SIG-M5 treated with dmso at 0.1 percent for 504 hours (cell line): ENCODE measurements around the gene RCAN1.
A peak's percentile ranks its signal among the peaks of the same experiment; 100 is the strongest.
"Not testable (repeated sequence)": the region's sequence is repeated elsewhere in the genome, so short reads cannot be mapped to it uniquely, and the experiment has no call there.

Experiments used
- DNase-seq: peaks from one replicate; lab custom pipeline; 2025; ENCODE audit not compliant: unreplicated experiment; lab: John Stamatoyannopoulos, UW

The RCAN1 gene

DNA sequence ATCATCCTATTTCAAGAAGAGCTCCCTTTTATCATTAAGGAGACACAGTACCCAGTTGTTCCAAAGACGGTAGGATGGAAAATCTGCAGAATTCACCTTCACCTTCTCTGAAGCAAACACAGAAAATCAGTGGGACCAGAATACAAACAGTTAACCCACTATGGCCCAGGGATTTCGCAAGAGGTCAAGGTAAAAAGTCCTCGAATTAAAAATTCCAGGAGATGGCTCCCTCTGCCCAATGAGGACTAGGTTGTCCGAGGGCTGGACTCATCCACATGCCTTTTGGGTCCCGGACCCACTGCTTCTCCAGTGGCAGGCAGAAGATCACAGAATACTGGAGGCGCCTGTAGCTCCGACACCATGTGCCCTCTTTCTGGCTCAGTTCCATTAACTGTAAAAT, 42.9 kb downstream of the RCAN1 start:
- DNase-seq, result no peak

DNA sequence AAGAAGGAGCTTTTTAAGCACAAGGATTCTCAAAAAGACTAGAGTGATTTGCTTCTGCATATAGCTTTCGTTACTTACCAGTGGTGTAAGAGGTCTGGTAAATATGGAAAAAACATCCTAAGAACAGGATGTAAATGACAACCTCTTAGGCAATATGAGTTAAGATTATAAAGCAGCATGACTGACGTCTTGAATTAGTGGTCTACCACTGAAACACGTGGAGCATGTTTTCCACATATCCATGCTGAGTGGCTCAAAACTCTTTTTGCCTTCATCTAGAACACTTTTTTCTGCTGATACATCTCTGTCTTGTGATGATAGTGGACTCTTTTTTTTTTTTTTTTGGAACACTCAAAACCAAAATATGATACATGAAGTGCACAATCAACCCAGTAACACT, 44.6 kb downstream of the RCAN1 start:
- DNase-seq, result peak; percentile 54

- DNase-seq, result no peak
These were observed 45.4 kb downstream of the RCAN1 start for GRCh38 chr21:34569381-34569979.

- DNase-seq, result not testable (repeated sequence)
These were observed 46.1 kb downstream of the RCAN1 start for GRCh38 chr21:34568801-34569200.

DNA sequence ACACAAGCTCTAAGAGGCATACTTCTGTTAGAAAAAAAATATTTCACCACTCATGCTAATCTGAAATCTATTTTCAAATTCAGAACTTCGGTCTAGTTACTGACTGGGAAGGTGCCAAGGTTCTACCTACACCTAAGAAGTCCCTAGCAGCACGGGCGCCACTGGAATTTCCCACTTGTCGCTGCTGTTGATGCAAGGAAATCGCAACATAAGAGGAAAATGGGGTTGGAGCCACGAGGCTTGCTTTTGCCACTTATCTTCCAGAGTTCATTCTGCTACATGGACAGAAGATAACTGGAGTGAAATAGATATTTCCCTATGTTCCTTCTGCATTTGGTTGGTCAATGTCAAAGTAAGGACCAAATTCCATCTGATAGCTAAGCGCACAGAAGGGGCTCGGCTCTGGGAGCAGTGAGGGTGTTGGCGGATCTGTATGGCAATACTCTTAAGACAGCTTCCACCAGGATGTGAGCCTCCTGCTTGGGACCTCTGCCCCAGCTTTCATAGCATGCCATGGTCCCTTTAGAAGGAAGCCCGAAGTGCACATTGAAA, 47.2 kb downstream of the RCAN1 start:
- no peak for DNase-seq

DNA sequence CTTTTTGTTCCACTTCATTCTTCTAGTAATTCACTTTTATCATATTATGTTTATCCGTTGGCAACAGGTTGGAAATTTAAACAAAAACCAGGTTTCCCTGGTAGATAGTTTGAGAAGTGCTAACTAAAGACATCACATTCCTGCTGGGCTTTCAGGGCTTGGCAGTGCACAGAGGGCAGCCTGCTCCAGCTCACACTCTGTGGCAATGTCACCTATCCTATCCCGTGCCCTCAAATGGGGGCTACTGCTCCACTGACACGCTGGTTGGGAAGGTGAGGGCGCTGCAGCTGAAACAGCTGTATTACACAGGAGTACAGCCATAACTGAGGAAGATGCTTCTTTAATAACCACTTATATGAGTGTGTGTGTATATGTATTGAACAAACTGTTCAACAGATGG, 49.7 kb downstream of the RCAN1 start:
- no peak for DNase-seq

DNA sequence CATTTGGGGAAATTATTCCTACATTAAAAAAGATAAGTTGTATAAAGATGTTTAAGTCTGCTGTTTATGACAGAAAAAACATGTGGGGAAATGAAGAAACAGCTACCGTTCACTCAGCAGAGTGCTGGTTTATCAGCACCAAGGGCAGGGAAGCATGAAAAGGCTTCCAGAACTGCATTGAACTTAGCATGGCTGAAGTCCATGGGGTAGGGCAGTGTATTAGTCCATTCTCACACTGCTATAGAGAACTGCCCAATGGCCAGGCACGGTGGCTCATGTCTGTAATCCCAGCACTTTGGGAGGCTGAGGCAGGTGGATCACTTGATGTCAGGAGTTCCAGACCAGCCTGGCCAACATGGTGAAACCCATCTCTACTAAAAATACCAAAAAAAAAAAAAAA, 51.5 kb downstream of the RCAN1 start:
- DNase-seq, result not testable (repeated sequence)

DNA sequence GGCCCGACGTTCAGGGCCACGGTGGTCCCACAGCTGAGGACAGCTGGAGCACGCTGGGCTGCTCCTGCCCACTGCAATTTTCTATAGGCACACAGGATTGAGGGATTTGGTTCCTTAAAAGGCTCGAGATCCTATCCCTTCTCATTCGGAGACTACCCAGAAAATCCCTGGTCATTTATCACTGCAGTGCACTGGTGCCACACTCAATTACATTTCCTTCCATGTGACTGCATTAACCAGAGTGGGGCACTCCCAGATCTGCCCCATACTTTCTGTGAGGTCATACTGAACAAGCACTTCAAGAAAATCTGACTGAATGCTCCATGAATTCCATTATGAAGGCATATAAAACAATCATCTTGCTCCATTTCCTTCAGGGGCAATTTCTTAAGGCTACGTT, 53.1 kb downstream of the RCAN1 start:
- DNase-seq, result no peak

DNA sequence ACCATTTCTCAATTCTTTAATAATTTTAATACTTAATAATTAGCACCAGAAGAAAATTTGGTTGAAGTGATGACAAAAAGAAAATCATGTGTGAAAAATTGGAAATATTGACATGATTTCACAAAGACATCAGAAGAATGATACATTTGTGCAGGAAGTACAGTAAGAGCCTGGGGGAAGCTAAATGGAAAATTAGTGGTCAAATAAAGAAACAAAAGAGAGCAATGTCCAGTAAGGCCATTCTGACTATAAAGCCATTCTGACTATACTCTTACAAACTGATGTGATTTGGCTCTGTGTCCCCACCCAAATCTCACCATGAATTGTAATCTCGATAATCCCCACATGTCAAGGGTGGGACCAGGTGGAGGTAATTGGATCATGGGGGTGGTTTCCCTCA, 54.3 kb downstream of the RCAN1 start:
- DNase-seq, result no peak

GRCh38 chr21:34560021-34560420, 54.9 kb downstream of the RCAN1 start:
- DNase-seq, result no peak

DNA sequence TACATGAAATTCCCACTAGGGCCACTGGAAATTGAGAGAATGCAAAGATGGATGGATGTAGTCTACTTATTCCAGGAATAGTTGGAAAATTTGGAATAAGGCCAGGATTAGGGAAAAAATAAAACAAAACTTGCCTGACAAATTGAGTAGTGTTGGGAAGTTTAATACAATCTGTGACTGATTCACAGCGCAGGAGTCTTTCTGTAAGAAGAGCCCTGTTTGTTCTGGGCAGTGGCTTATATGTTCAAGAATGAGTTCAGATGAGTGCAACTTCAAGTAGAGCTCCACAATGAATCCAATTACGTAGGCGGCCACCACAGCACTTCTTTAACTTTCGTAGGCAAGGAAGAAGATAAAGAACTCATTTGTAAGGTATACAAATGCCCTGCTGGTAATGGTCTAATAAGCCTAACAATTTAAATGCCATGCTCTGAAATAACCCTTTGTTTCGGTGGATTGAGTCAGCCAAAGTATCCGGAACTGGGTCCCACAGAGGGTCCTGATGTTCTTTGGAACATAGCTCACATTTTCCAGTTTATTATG, 55.8 kb downstream of the RCAN1 start:
- no peak for DNase-seq

GRCh38 chr21:34558166-34558565, 56.7 kb downstream of the RCAN1 start:
- no peak for DNase-seq

- DNase-seq, result no peak
These were observed 57.7 kb downstream of the RCAN1 start for GRCh38 chr21:34557261-34557660.

DNA sequence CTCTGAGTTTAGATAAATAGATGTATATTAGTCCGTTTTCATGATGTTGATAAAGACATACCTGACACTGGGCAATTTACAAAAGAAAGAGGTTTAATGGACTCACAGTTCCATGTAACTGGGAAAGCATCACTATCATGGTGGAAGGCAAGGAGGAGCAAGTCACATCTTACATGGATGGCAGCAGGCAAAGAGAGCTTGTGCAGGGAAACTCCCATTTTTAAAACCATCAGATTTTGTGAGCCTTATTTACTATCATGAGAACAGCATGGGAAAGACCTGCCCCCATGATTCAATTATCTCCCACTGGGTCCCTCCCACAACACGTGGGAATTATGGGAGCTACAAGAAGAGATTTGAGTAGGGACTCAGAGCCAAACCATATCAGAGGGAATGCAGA, 60.2 kb downstream of the RCAN1 start:
- not testable (repeated sequence) for DNase-seq

- no peak for DNase-seq
These were observed 60.7 kb downstream of the RCAN1 start for GRCh38 chr21:34554227-34554626.

DNA sequence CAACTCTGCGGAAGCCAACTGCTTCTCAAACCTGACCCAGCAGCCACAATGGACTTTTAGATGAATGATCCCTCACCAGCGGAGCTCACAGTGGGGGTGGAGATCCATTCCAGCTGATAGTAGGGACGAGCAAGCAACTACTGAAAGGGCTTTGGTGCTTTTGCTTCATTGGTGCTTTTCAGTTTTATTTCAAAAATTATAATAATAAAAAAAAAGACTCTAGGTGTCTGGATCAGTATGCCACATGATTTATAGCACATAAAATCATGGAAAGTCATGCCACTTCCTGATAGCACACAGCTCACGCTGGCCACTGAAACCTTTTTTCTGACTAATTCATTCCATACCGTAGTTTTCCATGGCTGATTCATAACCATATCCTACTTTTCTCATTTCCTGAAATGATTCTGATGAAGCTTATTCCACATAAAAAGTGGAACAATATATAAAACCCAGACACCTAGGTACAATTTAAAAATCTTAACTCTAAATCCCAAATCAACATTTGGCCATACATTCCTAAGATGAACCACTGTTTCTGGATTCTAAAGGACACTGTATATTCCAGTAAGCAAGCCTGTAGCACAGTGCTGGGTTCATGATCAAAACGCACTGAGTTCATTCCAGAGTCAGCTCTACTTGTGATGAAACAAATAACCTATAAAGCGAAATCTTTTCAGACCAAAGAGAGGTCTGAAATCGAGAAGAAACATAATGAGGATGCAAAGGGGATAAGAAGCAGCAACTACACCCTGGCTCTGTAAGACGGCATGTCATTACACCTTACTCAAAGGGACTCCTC, 61.6 kb downstream of the RCAN1 start:
- no peak for DNase-seq

GRCh38 chr21:34552360-34553098, 62.4 kb downstream of the RCAN1 start:
- no peak for DNase-seq

- DNase-seq, result no peak
These were observed 64.6 kb downstream of the RCAN1 start for GRCh38 chr21:34550182-34550799.

DNA sequence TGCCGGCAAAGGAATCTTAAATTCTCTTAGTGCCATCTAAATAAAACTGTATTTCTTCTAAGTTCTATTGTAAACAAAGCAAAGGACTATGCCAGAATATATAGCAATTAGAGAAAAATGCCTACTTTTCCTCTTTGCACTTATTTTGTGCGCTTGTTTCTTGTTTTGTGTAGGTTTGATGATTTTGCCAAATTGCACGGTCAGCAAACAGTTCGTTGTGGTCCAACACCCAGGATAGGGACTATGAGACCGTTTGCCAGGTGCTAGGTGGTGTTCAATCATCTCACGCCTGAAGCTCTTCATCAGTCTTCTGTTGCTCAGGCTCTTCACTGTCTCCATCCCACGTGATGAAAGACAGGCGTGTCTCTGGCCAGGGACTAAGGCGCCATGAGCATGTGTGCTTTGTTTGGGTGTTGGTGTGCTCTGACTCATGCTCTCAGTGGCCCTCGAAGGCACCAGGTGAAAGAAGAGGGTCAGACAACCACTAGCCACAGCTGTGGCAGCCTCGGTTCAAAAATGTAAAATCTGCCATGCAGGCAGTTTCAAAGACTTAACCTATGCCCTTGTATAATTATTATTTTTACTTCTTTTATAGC, 66.0 kb downstream of the RCAN1 start:
- DNase-seq, result no peak

GRCh38 chr21:34546542-34546941, 68.4 kb downstream of the RCAN1 start:
- DNase-seq, result no peak
